Common myeloid progenitor, CD34-positive (primary cell): ENCODE measurements around the gene MAGEA10.
"Not testable (repeated sequence)": the region's sequence is repeated elsewhere in the genome, so short reads cannot be mapped to it uniquely, and the experiment has no call there.

Experiments
- CTCF ChIA-PET: fragments of 350-600 bp; sonication (Branson Sonifier 250); formaldehyde crosslinking; loops from one replicate; lab custom pipeline; 2021; ENCODE audit warnings: antibody characterized with exemption; lab: Charles Lee
- POLR2A ChIA-PET: fragments of 350-600 bp; sonication (Branson Sonifier 250); formaldehyde crosslinking; loops from one replicate; lab custom pipeline; 2021; ENCODE audit warnings: antibody characterized with exemption; lab: Charles Lee
- DNase-seq, 3 donors: peaks; one replicate each; pipeline versions ENCODE4 v3.0.0 to v3.0.0-alpha.2; 2013
- H3K27ac ChIP-seq, 2 experiments: 1 replicate in 1 of 2; 2 replicates in 1 of 2; pipeline ENCODE4 v1.7.0; 2013; ENCODE audit warnings: inconsistent platforms in 2 of 2, low read length in 2 of 2, mild to moderate bottlenecking in 2 of 2, low read depth in 1 of 2, moderate library complexity in 1 of 2; ENCODE audit not compliant: severe bottlenecking in 2 of 2, insufficient read depth in 1 of 2, poor library complexity in 1 of 2
- H3K27me3 ChIP-seq, 5 experiments: replicated peaks in 2 of 5; 1 replicate in 3 of 5; 2 replicates in 2 of 5; pipeline versions ENCODE4 v1.6.1 to v1.7.0; 2013; ENCODE audit warnings: low read length in 4 of 5, mild to moderate bottlenecking in 2 of 5, moderate library complexity in 2 of 5, inconsistent platforms in 1 of 5; ENCODE audit not compliant: insufficient read depth in 5 of 5, control insufficient read depth in 4 of 5
- H3K36me3 ChIP-seq, 4 experiments: 1 replicate in 2 of 4; 2 replicates in 2 of 4; pipeline versions ENCODE4 v1.6.1 to v1.7.0; 2013; ENCODE audit warnings: low read length in 3 of 4, control low read depth in 1 of 4, mild to moderate bottlenecking in 1 of 4; ENCODE audit not compliant: control insufficient read depth in 4 of 4, insufficient read depth in 4 of 4
- H3K4me1 ChIP-seq, 4 experiments: 1 replicate in 3 of 4; 2 replicates in 1 of 4; pipeline versions ENCODE4 v1.6.1 to v1.7.1; 2013; ENCODE audit warnings: low read length in 3 of 4, mild to moderate bottlenecking in 3 of 4, control low read depth in 1 of 4, inconsistent platforms in 1 of 4, moderate library complexity in 1 of 4; ENCODE audit not compliant: control insufficient read depth in 4 of 4, insufficient read depth in 4 of 4; ENCODE audit errors: control extremely low read depth in 1 of 4
- H3K4me3 ChIP-seq, 7 experiments: 1 replicate in 4 of 7; 2 replicates in 3 of 7; pipeline versions ENCODE4 v1.5.1 to v1.7.0; 2013; ENCODE audit warnings: mild to moderate bottlenecking in 7 of 7, low read length in 6 of 7, moderate library complexity in 6 of 7, inconsistent platforms in 2 of 7, low read depth in 2 of 7, control low read depth in 1 of 7; ENCODE audit not compliant: insufficient read depth in 4 of 7, control insufficient read depth in 1 of 7; ENCODE audit errors: extremely low read depth in 1 of 7
- H3K9me3 ChIP-seq, 5 experiments: 1 replicate in 4 of 5; 2 replicates in 1 of 5; pipeline versions ENCODE4 v1.6.1 to v1.7.1; 2013; ENCODE audit warnings: low read length in 4 of 5, mild to moderate bottlenecking in 2 of 5, inconsistent platforms in 1 of 5, low read depth in 1 of 5, moderate library complexity in 1 of 5; ENCODE audit not compliant: control insufficient read depth in 4 of 5, insufficient read depth in 2 of 5; ENCODE audit errors: control extremely low read depth in 1 of 5
- WGBS: methylation state at CpG from one replicate; pipeline ENCODE4 v1.1.5; 2013; ENCODE audit not compliant: insufficient coverage; 5-methylcytosine and 5-hydroxymethylcytosine counted together

MAGEA10 gene

DNA sequence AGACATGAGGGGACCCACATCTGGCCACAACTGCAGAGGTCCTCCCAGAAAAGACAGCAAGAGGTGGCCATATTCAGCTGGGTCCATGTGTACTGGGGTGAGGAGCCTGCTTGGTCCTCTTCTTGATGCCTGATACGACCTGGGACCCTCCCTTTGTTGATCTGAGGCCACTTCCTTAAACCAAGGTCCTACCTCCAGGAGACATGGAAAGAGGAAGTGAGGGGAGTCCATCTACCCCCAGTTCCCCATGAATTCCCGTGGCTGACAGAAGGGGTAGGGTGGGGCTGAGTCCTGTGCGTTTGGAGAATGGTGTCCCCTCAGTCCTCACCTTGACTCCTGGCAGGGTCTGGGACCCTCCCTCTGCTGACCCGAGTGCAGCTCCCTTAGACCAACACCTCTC, 2.1 kb downstream of the MAGEA10 start:
- Histone ChIP-seq H3K4me3 (no peak overlapping the region), H3K9me3 (no peaks in the 10 kb centered on the region), H3K27ac (no peak overlapping the region), H3K27me3 (no peaks in the 10 kb centered on the region), H3K36me3 (no peaks in the 10 kb centered on the region), H3K4me1 (no peaks in the 10 kb centered on the region)
- 26% methylated on average over 3 of the region's 4 CpGs for WGBS
- CTCF ChIA-PET = no interaction called here
- POLR2A ChIA-PET = no interaction called here
- DNase-seq = no peak

DNA sequence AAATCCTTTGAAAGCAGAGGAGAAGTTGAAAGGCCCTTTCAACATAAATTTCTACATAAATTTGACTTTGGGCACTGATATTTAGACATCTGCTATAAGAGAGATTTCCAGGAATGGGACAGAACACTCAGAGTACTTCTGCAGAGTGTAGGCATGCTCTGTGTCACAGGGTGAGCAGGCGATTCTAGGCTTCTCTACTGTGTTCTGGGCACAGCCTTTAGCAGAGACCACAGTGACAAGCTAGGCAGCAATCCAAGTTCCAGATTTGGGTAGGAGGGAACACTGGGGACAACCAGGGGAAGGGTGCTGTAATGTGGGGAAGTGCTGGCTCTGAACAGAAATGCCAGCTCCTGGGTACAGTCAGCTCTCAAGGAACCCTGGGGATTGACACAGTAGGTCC, 6.9 kb downstream of the MAGEA10 start:
- ChIA-PET CTCF (no interaction called here), POLR2A (no interaction called here)
- Histone ChIP-seq H3K27me3 (peaks cover 0 to 5% (median 0%) of the 10 kb centered on the region in 5 experiments), H3K27ac (no peak overlapping the region), H3K4me3 (no peak overlapping the region), H3K4me1 (no peaks in the 10 kb centered on the region), H3K9me3 (no peaks in the 10 kb centered on the region), H3K36me3 (no peaks in the 10 kb centered on the region)
- 80% methylated on average over 1 of the region's 1 CpG for WGBS
- DNase-seq = no peak

- POLR2A ChIA-PET, H3K4me3 ChIP-seq, DNase-seq, H3K27me3 ChIP-seq, H3K4me1 ChIP-seq, CTCF ChIA-PET, H3K36me3 ChIP-seq, H3K27ac ChIP-seq, H3K9me3 ChIP-seq: not testable (repeated sequence)
- WGBS = no CpG with 5 or more reads among the region's 4 CpGs
Observed at GRCh38 chrX:152129069-152129844, 9.1 kb downstream of the MAGEA10 start.

DNA sequence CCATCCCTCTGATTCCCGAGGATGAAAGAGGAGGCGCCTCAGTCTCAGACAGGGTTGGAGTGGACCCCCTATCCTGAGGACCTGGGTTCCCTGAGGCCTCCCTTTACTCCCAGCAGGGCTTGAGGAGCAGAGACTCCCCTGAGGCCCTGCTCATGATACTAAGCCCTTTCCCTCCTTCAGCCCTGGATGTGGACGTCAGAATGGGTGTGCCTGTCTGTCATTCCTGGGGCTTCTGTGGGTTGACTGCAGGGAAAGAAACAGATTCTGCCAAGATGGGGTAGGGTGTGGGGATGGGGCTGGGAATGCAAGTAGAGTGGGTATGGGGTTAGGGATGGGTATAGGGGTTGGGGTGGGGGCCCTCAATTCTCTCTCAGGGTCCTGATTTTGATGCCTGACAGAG, 21.1 kb downstream of the MAGEA10 start:
- Histone ChIP-seq H3K27ac (no peak overlapping the region), H3K4me1 (no peaks in the 10 kb centered on the region), H3K9me3 (no peaks in the 10 kb centered on the region), H3K4me3 (no peak overlapping the region), H3K36me3 (no peaks in the 10 kb centered on the region), H3K27me3 (no peaks in the 10 kb centered on the region)
- CTCF ChIA-PET = no interaction called here
- POLR2A ChIA-PET = no interaction called here
- no peak for DNase-seq
- 96% methylated on average over 3 of the region's 3 CpGs for WGBS

- no peak overlapping the region for H3K27ac ChIP-seq
- 93% methylated on average over 3 of the region's 5 CpGs for WGBS
- POLR2A ChIA-PET = no interaction called here
- no peaks in the 10 kb centered on the region for H3K4me1 ChIP-seq
- CTCF ChIA-PET = no interaction called here
- H3K9me3 ChIP-seq = no peaks in the 10 kb centered on the region
- no peaks in the 10 kb centered on the region for H3K36me3 ChIP-seq
- no peaks in the 10 kb centered on the region for H3K27me3 ChIP-seq
- no peak overlapping the region for H3K4me3 ChIP-seq
- no peak for DNase-seq
Observed at GRCh38 chrX:152108527-152108926, 29.9 kb downstream of the MAGEA10 start.

GRCh38 chrX:152103866-152104265, 34.5 kb downstream of the MAGEA10 start:
- DNase-seq = no peak
- Histone ChIP-seq H3K27me3 (no peaks in the 10 kb centered on the region), H3K4me1 (no peaks in the 10 kb centered on the region), H3K27ac (no peak overlapping the region), H3K9me3 (peaks cover 0 to 2% (median 0%) of the 10 kb centered on the region in 5 experiments), H3K4me3 (no peak overlapping the region), H3K36me3 (no peaks in the 10 kb centered on the region)
- CTCF ChIA-PET = no interaction called here
- POLR2A ChIA-PET = no interaction called here
- WGBS = no CpG with 5 or more reads among the region's 6 CpGs

- POLR2A ChIA-PET = no interaction called here
- no peaks in the 10 kb centered on the region for H3K27me3 ChIP-seq
- CTCF ChIA-PET = no interaction called here
- H3K9me3 ChIP-seq = no peaks in the 10 kb centered on the region
- H3K36me3 ChIP-seq = no peaks in the 10 kb centered on the region
- no peak for DNase-seq
- 86% methylated on average over 4 of the region's 6 CpGs for WGBS
- H3K27ac ChIP-seq = no peak overlapping the region
- no peaks in the 10 kb centered on the region for H3K4me1 ChIP-seq
- H3K4me3 ChIP-seq = no peak overlapping the region
Observed at GRCh38 chrX:152086141-152086540, 52.2 kb downstream of the MAGEA10 start.
